Peyer's patch (tissue), 4 donors: ENCODE results near the gene PDE10A. TPM values are rescaled to one million over a fixed set of nuclear protein-coding genes. Genes with fewer than 3 reads are reported as not detected.

ENCODE experiments used
- DNase-seq, 3 donors: peaks; one replicate each; pipeline ENCODE4 v3.0.0-alpha.2; 2017 to 2019
- H3K27ac ChIP-seq, 4 donors: fragments of 200-600 bp; sonication (generic); one replicate each; pipeline ENCODE4 v1.5.1; 2016 to 2019
- H3K27me3 ChIP-seq, 2 donors: fragments of 200-600 bp; sonication (generic); one replicate each; pipeline ENCODE4 v1.5.1; 2019
- H3K36me3 ChIP-seq, 3 donors: fragments of 200-600 bp; sonication (generic); one replicate each; pipeline ENCODE4 v1.5.1; 2016 to 2019
- H3K4me1 ChIP-seq, 4 donors: fragments of 200-600 bp; sonication (generic); one replicate each; pipeline ENCODE4 v1.5.1; 2016 to 2019
- H3K4me3 ChIP-seq, 4 donors: fragments of 200-600 bp; sonication (generic); 1 replicate in 3 of 4; 2 replicates in 1 of 4; pipeline ENCODE4 v1.5.1; 2016 to 2019; ENCODE audit warnings: mild to moderate bottlenecking in 1 of 4
- H3K9me3 ChIP-seq, 4 donors: fragments of 200-600 bp; sonication (generic); one replicate each; pipeline ENCODE4 v1.5.1; 2016 to 2019; ENCODE audit warnings: mild to moderate bottlenecking in 1 of 4
- POLR2A ChIP-seq, 2 donors: fragments of 450-650 bp; IDR thresholded peaks; one replicate each; pipeline ENCODE4 v1.5.1; 2017; ENCODE audit warnings: antibody characterized with exemption in 2 of 2, mild to moderate bottlenecking in 2 of 2, moderate library complexity in 2 of 2
- total RNA-seq, 4 donors: library from RNA; depleted of rRNA; stranded (reverse); fragments of >200 nt; gene quantifications; one replicate each; pipeline ENCODE4 v1.1.0, GENCODE V29; 2016
- TF ChIP-seq, protein P1 (sequence below), 6 experiments: fragments of 450-650 bp in 4 of 6; fragments of 200-600 bp in 2 of 6; sonication (generic) in 1 of 6; IDR thresholded peaks; one replicate each; pipeline ENCODE4 v1.5.1; 2017 to 2019; ENCODE audit warnings: antibody characterized with exemption in 6 of 6, mild to moderate bottlenecking in 3 of 6, moderate library complexity in 1 of 6

PDE10A gene
- total RNA-seq, 4 donors from 2014 or later = 0.35 to 8.8 (median 6.0) TPM

DNA sequence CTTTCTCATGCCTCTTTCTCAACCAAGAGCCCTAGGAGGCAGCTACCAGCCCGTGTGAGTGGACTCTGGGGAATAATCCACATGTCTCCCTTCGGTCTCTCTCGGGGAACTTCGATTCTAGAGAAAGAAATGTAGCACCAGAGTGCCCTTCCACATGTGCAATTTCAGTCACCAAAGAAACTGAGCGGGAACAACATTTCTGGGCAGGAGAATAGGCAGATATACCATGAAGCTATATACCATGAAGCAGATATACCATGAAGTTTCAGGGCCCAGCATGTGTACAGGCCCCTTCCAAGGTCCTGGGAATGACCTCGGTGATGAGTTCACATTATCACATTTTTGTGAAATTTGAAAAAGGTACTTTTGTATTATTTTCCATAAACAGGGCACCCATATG lies 60.8 kb downstream of the PDE10A start:
- TF ChIP-seq, protein P1, sequence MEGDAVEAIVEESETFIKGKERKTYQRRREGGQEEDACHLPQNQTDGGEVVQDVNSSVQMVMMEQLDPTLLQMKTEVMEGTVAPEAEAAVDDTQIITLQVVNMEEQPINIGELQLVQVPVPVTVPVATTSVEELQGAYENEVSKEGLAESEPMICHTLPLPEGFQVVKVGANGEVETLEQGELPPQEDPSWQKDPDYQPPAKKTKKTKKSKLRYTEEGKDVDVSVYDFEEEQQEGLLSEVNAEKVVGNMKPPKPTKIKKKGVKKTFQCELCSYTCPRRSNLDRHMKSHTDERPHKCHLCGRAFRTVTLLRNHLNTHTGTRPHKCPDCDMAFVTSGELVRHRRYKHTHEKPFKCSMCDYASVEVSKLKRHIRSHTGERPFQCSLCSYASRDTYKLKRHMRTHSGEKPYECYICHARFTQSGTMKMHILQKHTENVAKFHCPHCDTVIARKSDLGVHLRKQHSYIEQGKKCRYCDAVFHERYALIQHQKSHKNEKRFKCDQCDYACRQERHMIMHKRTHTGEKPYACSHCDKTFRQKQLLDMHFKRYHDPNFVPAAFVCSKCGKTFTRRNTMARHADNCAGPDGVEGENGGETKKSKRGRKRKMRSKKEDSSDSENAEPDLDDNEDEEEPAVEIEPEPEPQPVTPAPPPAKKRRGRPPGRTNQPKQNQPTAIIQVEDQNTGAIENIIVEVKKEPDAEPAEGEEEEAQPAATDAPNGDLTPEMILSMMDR (IDR thresholded peaks at IDR 0.05) = no peak
- TF ChIP-seq POLR2A (IDR thresholded peaks at IDR 0.05) = no peak
- Histone ChIP-seq H3K4me1 (no peaks in the 10 kb centered on the region), H3K27ac (no peak overlapping the region), H3K4me3 (no peak overlapping the region), H3K27me3 (no peaks in the 10 kb centered on the region), H3K9me3 (no peaks in the 10 kb centered on the region), H3K36me3 (no peaks in the 10 kb centered on the region)
- no peak for DNase-seq

DNA sequence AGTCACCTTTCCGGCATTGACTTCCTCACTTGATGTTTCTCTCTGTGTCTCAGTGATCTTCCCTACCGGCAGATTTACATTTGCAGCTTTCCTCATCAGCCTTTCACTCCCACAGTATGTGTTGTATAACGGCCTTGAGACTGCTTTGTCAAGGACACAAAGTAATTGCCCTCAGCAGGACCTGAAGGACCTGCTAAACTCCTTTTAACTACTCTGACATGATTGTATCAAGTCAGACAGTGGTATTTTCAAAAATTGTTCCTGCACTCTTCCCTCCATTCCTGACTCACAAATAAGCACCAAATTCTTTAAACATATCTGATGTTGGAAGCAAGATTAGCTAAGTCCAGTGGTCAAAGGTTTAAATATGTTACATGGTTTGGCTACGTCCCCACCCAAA lies 62.4 kb downstream of the PDE10A start:
- Histone ChIP-seq H3K4me3 (no peak overlapping the region), H3K27me3 (no peaks in the 10 kb centered on the region), H3K9me3 (no peaks in the 10 kb centered on the region), H3K4me1 (no peaks in the 10 kb centered on the region), H3K27ac (no peak overlapping the region), H3K36me3 (no peaks in the 10 kb centered on the region)
- DNase-seq = no peak
- TF ChIP-seq, protein P1 (IDR thresholded peaks at IDR 0.05) = no peak
- TF ChIP-seq POLR2A (IDR thresholded peaks at IDR 0.05) = no peak

DNA sequence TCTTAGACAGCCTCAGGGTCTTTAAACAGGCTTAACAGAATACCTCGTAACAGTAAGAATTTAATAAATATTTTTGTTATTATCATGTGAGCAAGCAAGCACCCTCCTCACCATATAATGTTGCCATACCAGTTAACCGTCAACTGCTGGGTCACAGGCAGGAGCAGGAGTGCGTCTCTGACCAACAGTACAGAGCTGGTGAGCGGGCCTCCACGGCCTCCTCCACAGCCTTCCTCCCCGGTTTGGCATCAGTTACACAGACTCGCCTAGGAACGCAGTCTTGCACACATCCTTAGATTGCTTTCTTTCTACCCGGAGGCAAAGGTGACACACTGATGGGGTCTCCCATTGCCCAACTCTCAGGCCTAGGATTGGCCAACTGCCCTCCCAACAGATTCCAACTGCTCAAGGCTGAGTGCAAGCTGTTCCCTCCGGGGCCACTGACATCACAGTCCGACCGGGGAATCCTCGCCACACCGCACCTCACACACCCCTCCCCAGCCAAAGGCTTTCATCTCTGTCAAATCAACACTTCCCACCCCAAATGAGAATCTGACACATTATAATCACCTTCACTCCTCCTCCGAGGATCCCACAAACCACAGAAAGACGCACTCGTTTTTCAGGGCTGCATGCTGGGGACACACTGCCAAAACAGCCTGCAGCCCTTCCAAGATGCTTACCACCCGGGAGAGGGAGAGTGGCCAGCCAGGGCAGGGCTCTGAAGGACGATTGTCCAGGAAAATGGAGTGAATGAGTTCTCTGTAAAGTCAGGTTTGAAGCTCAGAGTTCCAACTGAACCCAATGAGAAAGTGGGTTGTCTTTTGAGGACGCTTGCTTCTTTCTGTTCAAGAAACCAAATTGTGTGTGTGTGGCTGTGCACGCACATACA lies 63.2 kb downstream of the PDE10A start:
- Histone ChIP-seq H3K27ac (no peak overlapping the region), H3K9me3 (no peaks in the 10 kb centered on the region), H3K4me3 (no peak overlapping the region), H3K36me3 (no peaks in the 10 kb centered on the region), H3K27me3 (no peaks in the 10 kb centered on the region), H3K4me1 (no peaks in the 10 kb centered on the region)
- TF ChIP-seq POLR2A (IDR thresholded peaks at IDR 0.05) = no peak
- TF ChIP-seq, protein P1 (IDR thresholded peaks at IDR 0.05) = no peak
- no peak for DNase-seq

DNA sequence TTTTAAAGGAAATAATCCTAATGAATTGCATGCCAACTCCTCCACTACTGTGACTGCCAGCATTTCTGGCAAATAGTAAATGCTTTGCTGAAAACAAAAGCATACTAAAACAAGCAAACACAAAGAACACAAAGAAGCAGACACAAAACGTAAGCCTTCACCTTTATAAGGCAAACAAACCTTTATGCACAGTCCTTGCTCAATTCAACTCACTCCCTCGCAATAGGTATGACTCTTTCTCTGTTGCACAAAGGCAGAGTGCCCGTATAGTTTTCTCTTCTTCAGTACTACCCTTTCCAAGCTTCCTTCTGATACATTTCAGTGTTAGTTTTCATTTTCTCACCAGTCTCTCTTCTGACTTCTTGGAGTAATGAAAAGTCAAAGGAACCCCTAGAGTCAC lies 63.9 kb downstream of the PDE10A start:
- no peak overlapping the region for H3K27ac ChIP-seq
- no peaks in the 10 kb centered on the region for H3K27me3 ChIP-seq
- no peak for DNase-seq
- H3K9me3 ChIP-seq = no peaks in the 10 kb centered on the region
- no peaks in the 10 kb centered on the region for H3K36me3 ChIP-seq
- no peak for TF ChIP-seq POLR2A (IDR thresholded peaks at IDR 0.05)
- TF ChIP-seq, protein P1 (IDR thresholded peaks at IDR 0.05) = no peak
- H3K4me1 ChIP-seq = no peaks in the 10 kb centered on the region
- no peak overlapping the region for H3K4me3 ChIP-seq

DNA sequence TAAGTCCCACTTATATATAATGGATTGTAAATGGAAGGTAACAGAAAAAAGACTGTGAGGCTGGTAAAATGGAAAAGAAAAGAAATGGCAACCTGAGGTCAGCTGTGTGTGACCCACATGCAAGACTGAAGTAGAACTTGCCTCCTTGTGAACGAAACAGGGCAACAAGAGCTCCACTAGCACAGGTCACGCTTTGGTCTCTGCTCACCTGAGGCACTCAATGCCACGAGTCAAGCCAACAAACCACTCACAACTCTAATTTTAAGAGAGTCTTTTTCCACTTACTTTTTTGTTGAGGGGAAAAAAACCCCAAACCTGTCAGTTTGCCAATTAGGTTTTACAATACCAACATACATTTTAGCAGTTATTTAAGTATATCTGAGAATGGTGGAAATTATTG lies 65.2 kb downstream of the PDE10A start:
- Histone ChIP-seq H3K27me3 (no peaks in the 10 kb centered on the region), H3K4me3 (no peak overlapping the region), H3K27ac (no peak overlapping the region), H3K4me1 (no peaks in the 10 kb centered on the region), H3K36me3 (no peaks in the 10 kb centered on the region), H3K9me3 (peaks cover 0 to 5% (median 0%) of the 10 kb centered on the region in 4 donors)
- DNase-seq = no peak
- TF ChIP-seq, protein P1 (IDR thresholded peaks at IDR 0.05) = no peak
- no peak for TF ChIP-seq POLR2A (IDR thresholded peaks at IDR 0.05)
